HG03521 (cell line): Measurements from ENCODE around the gene APOO.

ENCODE experiments used
- ATAC-seq: cut with Tn5 transposase; IDR thresholded peaks from one replicate; pipeline ENCODE4 v1.9.1; 2021; ENCODE audit warnings: mild to moderate bottlenecking, moderate library complexity; ENCODE audit not compliant: unreplicated experiment

APOO gene

DNA sequence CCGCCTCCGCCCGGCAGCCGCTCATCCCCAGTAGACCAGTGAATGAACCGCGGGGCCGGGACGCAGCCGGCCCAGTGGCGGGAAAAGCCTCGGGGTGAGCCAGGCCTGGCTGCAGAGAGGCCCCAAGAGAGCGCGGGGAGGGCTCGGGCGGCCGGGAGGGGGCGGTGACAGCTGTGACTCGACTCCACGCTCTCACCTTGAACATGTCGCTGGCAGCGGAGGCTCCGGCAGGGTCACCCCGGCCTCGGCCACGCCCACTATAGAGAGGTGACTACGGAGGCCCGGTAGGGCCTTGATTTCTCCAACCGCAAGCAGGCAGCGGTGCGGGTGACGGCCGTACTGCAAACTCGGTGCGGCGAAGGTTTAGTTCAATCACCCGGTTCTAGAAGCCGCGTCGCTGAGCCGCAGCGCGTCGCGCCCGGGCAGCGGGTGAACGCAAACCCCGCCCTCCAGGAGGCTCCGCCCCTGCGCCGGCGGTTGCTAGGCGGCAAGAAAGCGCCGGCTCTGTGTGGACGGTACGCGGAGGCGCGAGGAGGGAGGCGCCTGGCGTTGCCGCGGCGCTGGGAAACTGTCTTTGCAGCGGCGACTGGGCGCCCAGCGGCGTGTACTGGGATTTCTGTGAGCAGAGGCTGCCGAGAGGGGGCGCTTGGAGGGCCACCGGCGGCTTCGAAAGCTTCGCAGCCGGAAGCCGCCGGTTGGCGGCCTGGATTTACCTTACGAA is at the start of gene APOO, which contains the start of gene CXorf58:
APOO (minus strand) TSS at position 441 of the 721 bp plus-strand sequence; CDS start at position 205, 236 bp downstream.
CXorf58 (plus strand) TSS at position 509 of the 721 bp plus-strand sequence. CDS start 2,297 bp downstream, outside the sequence.
- ATAC-seq, result peak; percentile 92

GRCh38 chrX:23954396-23954795 is 46.7 kb upstream of the APOO start:
- ATAC-seq, result no peak

DNA sequence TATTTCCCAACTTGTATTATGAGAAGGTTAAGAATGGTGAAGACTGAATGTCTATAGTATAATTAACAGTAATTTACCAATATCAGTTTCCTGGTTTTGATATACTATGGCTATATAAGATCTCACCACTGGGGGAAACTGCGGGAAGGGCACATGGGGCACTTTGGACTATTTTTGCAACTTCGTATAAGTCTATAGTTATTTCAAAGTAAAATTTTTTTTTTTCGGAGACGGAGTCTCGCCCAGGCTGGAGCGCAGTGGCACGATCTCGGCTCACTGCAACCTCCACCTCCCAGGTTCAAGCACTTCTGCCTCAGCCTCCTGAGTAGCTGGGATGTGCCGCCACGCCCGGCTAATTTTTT is 46.2 kb upstream of the APOO start:
- ATAC-seq, result no peak

DNA sequence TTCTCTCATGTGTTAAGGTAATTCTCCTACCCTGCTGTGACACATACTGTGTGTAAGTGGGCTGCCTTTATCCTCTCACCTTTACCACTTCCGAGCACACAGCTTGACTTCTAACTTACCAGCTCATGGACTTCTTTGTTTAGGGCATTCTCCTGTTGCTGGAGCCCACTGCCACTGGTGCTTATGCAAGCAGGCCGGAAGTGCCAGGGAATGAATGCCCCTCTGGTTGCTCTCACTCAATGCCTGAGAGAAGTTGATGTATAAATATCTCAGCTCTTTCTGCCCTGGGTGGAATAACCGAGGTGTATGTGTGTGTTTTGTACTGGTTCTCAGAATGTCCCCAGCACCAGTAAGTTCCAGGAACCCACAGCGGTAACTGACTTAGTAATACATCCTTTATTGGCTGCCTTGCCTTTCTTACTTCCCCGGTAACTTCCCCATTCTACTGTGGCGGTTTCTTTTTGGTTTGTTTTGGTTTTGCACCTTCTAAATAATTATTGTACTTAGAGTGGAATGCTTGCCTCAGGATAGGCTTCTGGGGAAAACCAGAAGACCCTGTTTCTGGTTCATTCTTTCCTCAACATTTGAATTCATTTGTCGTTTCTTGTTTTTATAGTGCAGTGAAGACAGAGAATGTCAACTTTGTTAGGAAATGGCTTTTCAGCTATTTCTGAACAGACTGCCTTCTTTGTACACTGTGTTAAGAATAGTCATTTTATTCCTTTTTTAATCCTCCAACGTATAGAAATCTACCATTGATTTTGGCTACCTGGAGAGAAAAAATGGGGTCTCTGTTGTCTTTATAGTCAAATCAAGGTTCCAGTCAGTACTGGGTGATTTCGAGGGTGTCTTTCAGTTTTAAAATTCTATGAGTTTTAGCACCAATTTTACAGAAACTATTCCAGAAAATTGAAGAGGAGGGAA is 45.5 kb upstream of the APOO start:
- peak; percentile 85 for ATAC-seq

- no peak for ATAC-seq
Observed at GRCh38 chrX:23952391-23952790, 44.7 kb upstream of the APOO start.

GRCh38 chrX:23945206-23945605 is 37.5 kb upstream of the APOO start:
- ATAC-seq, result no peak

GRCh38 chrX:23944234-23944633 is 36.5 kb upstream of the APOO start:
- ATAC-seq, result no peak

DNA sequence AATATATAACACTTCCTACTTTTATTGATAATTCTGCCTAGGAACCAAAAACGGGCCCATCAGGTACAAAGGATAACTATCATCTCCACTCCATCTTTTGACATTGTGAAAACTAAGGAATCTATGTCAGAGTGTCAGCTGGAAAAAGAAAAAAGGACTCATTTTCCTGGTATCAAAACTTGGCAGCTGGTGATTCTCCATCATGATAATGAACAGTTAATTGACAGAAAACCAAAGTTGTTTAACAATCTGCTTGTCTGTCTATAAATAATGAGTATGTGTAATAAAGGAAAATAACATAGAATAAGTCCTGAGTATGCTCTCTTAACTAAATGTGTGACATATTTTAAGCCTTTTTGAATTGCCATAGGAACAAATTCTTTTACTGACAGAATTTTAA is 31.5 kb upstream of the APOO start:
- ATAC-seq, result no peak

- ATAC-seq, result no peak
Observed at GRCh38 chrX:23938690-23939089, 31.0 kb upstream of the APOO start.

DNA sequence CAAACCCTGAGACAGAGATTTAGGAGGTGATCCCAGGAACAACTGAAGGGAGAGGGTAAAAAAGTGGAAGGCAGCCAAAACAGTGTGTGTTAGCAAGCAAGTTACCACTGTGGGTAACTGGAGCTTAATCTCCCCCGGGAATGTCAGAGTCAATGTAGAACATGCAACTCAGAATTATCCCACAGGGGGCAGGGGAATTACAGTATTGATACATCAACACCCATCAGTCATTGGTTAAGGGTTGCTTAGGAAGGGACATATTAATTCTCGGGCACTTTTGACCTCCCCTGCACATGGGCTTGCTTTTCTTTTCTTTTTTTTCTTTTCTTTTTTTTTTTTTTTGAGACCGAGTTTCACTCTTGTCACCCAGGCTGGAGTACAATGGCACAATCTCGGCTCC is 29.4 kb upstream of the APOO start:
- no peak for ATAC-seq

- no peak for ATAC-seq
Observed at GRCh38 chrX:23936180-23936579, 28.4 kb upstream of the APOO start.

DNA sequence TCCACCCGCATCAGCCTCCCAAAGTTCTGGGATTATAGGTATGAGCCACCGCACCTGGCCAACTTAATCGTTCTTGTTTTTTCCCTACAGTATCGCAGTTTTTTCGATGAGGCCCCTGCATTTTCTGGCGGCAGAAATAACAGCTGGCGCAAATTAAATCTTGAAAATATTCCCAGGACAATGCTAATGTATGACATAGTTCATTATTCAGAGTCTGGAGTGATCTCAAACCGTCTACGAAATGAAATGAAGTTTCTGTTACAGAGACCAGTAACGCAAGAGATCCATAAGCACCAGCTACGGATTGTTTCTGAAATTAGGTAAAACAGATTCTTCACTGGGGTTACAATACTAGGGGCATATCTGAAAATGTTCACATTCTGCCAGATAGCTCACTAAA is 27.4 kb upstream of the APOO start:
- no peak for ATAC-seq

DNA sequence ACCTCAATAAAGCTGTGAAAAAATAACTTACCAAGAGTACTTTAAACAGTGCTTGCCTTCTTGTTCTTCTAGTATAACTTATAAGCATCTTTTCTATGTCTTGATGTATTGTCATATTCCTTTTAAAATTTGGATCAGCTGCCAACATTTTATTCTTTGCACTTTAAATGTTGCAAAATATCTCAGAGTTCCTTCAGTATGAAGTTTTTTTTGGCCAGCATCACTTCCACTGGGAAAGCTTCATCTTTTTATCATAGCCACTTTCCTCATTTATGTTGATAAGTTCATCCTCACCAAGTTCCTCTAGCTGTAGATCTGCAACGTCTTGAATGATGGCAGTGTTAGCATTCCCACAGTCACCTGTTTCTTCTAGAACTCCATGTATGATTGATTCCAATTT is 24.3 kb upstream of the APOO start:
- ATAC-seq, result no peak

- no peak for ATAC-seq
Observed at GRCh38 chrX:23930894-23931604, 23.3 kb upstream of the APOO start.

DNA sequence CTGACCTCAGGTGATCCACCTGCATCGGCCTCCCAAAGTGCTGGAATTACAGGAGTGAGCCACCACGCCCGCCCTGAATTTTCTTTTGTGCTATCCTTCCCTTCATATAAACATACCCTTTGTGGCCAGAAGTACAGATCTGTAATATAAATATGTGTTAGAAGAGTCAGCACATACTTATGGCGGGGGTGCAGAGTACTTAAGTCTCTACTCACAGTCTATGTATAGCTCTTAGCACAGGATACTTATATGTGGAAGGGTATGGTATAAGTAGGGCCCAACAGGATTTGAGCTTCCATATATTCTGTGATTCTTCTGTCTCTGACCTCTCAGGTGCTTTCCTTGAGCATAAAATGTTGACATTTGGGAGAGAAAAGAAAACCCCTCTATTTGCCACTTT is 18.3 kb upstream of the APOO start:
- ATAC-seq, result no peak

DNA sequence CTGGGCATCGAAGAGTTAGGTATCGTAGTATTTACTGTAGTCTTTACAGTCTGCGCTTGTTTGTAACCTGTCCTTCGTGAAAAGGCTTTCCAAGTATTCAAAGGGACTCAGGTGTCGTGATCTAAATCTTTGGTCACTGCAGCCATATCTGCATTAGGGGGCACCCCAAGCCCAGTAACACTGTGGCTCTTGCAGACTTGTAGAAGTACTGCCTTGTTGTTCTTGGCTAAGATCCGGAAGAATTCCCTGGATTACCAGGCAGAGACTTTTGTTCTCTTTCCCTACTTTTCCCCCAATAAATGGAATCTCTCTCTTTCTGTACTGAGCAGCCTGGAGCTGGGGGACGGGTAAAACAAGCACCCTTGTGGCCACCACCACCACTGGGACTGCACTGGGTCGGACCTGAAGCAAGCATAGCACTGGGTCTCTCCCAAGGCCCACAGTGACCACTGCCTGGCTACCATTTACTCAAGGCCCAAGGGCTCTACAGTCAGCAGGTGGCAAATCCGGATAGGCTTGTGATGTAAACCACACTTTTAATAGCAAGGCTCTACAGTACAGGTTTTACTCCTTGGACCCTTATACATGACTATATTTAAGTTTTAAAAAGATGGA is 12.1 kb upstream of the APOO start:
- ATAC-seq, result no peak

DNA sequence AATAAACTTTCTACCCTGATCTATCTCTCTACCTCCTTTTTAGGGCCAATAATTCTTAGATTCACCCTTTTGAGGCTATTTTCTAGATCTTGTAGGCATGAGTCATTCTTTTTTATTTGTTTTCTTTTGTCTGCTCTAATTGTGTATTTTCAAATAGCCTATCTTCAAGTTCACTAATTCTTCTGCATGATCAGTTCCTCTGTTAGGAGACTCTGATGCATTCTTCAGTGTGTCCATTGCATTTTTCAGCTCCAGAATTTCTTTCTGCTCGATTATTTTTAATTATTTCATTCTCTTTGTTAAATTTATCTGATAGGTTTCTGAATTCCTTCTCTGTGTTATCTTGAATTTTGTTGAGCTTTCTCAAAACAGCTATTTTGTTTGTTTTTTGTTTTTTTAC is 11.4 kb upstream of the APOO start:
- no peak for ATAC-seq

DNA sequence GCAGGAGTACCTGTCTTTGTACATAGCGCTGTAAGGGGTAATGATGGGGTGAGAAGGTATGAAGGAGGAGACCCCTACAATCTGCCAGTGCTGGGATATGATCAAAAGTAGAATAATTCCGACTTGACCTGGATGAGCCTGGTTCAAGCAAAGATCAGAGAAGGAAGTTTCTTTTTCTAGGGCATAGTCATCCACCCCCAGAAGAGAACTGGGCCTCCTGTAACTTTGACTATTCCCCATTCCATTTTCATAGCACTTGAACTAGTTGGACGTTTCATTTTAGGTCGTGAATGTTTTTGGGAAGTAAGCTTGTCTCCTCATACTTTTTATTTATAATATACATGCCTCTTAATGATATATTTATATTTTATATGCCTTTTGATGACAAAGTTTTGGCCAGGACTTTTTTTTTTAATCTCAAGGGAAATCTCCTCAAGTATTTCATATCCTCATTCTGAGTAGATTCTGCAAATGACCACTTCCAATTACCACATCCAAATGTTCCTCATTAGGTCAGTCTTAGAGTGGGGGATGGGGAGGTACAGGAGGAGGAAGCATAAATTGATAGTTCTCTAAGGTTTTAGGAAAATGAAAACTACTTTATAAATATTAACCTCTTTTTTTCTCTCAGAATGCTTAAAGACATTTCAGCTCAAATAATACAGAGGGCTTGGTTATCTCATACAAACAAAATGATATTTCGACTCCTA is 3.5 kb upstream of the APOO start:
- ATAC-seq, result no peak

- ATAC-seq, result no peak
Observed at GRCh38 chrX:23908219-23909004, 674 bp upstream of the APOO start.

GRCh38 chrX:23907111-23907497 is 634 bp downstream of the APOO start:
- ATAC-seq, result no peak
